ENCODE results near the gene C16orf82. TPM values are rescaled to one million over a fixed set of nuclear protein-coding genes. Genes with fewer than 3 reads are reported as not detected.

C16orf82 gene
- total and polyA plus RNA-seq, 2 of the 8 experiments (the other 6 are each of a cell fraction or from before 2014, with no cell fraction given) = not detected

- Histone ChIP-seq H3K23me2 (ENCODE audit: low read depth, low read length) (no peaks in the 10 kb centered on the region; the same call in 1 of the 2 replicates), H4K20me1 (replicated peaks in 1 of 2; ENCODE audit: control insufficient read depth in 1 of 2, insufficient read depth in 2 of 2, low read length in 2 of 2) (no peaks in the 10 kb centered on the region), H4K5ac (ENCODE audit: insufficient read length, low read depth, low read length) (no peak overlapping the region), H3K4me2 (ENCODE audit: insufficient read depth in 1 of 2, low read depth in 2 of 2, low read length in 2 of 2) (no peak overlapping the region), H3K56ac (replicated peaks; ENCODE audit: insufficient read length, low read depth, low read length) (no peak overlapping the region), H2BK12ac (ENCODE audit: low read depth, low read length) (no peak overlapping the region), H3K4ac (replicated peaks; ENCODE audit: insufficient read length, low read depth, low read length) (no peak overlapping the region), H2BK120ac (replicated peaks; ENCODE audit: low read depth, low read length) (no peak overlapping the region), H3K79me1 (ENCODE audit: low read depth, low read length) (no peaks in the 10 kb centered on the region), H2BK15ac (ENCODE audit: low read length) (no peak overlapping the region), H3K23ac (ENCODE audit: insufficient read length) (no peak overlapping the region), H3K79me2 (ENCODE audit: control insufficient read depth in 1 of 2, insufficient read depth in 2 of 2, low read length in 2 of 2) (no peaks in the 10 kb centered on the region), H4K91ac (replicated peaks; ENCODE audit: insufficient read length, low read length) (no peak overlapping the region), H3K4me1 (replicated peaks in 1 of 4; ENCODE audit: control insufficient read depth in 3 of 4, insufficient read depth in 4 of 4, low read length in 3 of 4) (no peaks in the 10 kb centered on the region), H3K9me3 (ENCODE audit: insufficient read depth in 2 of 2, low read depth in 1 of 2, low read length in 1 of 2) (no peaks in the 10 kb centered on the region), H2BK20ac (ENCODE audit: low read length) (no peak overlapping the region), H3K14ac (ENCODE audit: insufficient read length) (no peak overlapping the region), H2AK5ac (ENCODE audit: low read depth, low read length) (no peak overlapping the region), H3K27ac (ENCODE audit: low read depth, low read length) (no peak overlapping the region), H3K18ac (ENCODE audit: extremely low read depth, low read length) (no peak overlapping the region), H3K27me3 (replicated peaks in 1 of 4; ENCODE audit: control insufficient read depth in 3 of 4, extremely low read depth in 1 of 4, insufficient read depth in 3 of 4, low read length in 3 of 4) (no peaks in the 10 kb centered on the region; a peak in 1 of 7 replicates), H2BK5ac (ENCODE audit: low read depth, low read length) (no peak overlapping the region), H3K4me3 (ENCODE audit: extremely low read depth in 1 of 4, insufficient read depth in 2 of 4, low read depth in 3 of 4, low read length in 4 of 4) (no peak overlapping the region), H3K9ac (replicated peaks in 1 of 4; ENCODE audit: extremely low read depth in 1 of 4, low read depth in 3 of 4, low read length in 3 of 4) (no peak overlapping the region), H4K8ac (ENCODE audit: extremely low read depth, insufficient read depth, low read length) (no peak overlapping the region), H2AFZ (ENCODE audit: low read length) (no peak overlapping the region), H3K36me3 (ENCODE audit: control insufficient read depth in 2 of 4, insufficient read depth in 4 of 4, low read length in 3 of 4) (no peaks in the 10 kb centered on the region)
- WGBS, 2 experiments (ENCODE audit: extremely low coverage in 1 of 2, insufficient coverage in 1 of 2, insufficient read length in 1 of 2, insufficient replicate concordance in 2 of 2, low coverage in 1 of 2, low lambda C conversion rate in 2 of 2, missing lambda C conversion rate in 1 of 2) = 91% methylated on average over 1 of the region's 1 CpG; no CpG with 5 or more reads in 1 of the 2 experiments
- FAIRE-seq (no peak), DNase-seq (ENCODE audit: low read depth in 1 of 2, low spot score in 2 of 2) (no peak)
- TF ChIP-seq SAP30 (IDR thresholded peaks at IDR 0.05; ENCODE audit: insufficient read depth, insufficient replicate concordance, low read length) = no peak
- no peak for TF ChIP-seq BCL11A (IDR thresholded peaks at IDR 0.05; ENCODE audit: low read depth in 2 of 2, low read length in 2 of 2)
- TF ChIP-seq ASH2L (IDR thresholded peaks at IDR 0.05; ENCODE audit: low read length) = no peak
- no peak for TF ChIP-seq SRF (IDR thresholded peaks at IDR 0.05; ENCODE audit: low read depth, low read length)
- TF ChIP-seq CHD1 (IDR thresholded peaks at IDR 0.05; ENCODE audit: low read depth, low read length) = no peak
- TF ChIP-seq HDAC6 (IDR thresholded peaks at IDR 0.05; ENCODE audit: low read depth, low read length) = no peak
- TF ChIP-seq KDM4A (IDR thresholded peaks at IDR 0.05; ENCODE audit: low read depth, low read length, severe bottlenecking) = no peak
- no peak for TF ChIP-seq TEAD4 (IDR thresholded peaks at IDR 0.05; ENCODE audit: low read depth, low read length)
- no peak for TF ChIP-seq SUZ12 (IDR thresholded peaks at IDR 0.05; ENCODE audit: low read length)
- TF ChIP-seq CBX8 (IDR thresholded peaks at IDR 0.05; ENCODE audit: borderline replicate concordance, low read depth, low read length) = no peak
- no peak for TF ChIP-seq SP1 (IDR thresholded peaks at IDR 0.05; ENCODE audit: low read depth, low read length)
- no peak for TF ChIP-seq CREB1 (IDR thresholded peaks at IDR 0.05)
- no peak for TF ChIP-seq HDAC2 (IDR thresholded peaks at IDR 0.05; ENCODE audit: borderline replicate concordance in 1 of 2, low read depth in 2 of 2, low read length in 2 of 2)
- no peak for TF ChIP-seq E2F6 (IDR thresholded peaks at IDR 0.05)
- TF ChIP-seq FOSL1 (IDR thresholded peaks at IDR 0.05; ENCODE audit: insufficient read depth, low read depth, low read length) = no peak
- CTCF ChIA-PET (ENCODE audit: partially characterized antibody) = interaction anchor here (0.6 kb wide), 1 partner anchor 1265 kb away, joined by 3 read pairs; no protein-coding TSS in a partner anchor
- POLR2A ChIA-PET (ENCODE audit: partially characterized antibody) = no interaction called here
These were observed 37.2 kb downstream of the C16orf82 start for GRCh38 chr16:27103954-27104353.
